ENCODE data around the gene NLGN4Y. TPM values are rescaled to one million over a fixed set of nuclear protein-coding genes. Genes with fewer than 3 reads are reported as not detected.

The NLGN4Y gene
- total RNA-seq, 1 donor, result 33.3 TPM

- no peak for TF ChIP-seq CTCF (IDR thresholded peaks at IDR 0.05; ENCODE audit: extremely low read depth, low read depth, low read length)
- H3K27ac ChIP-seq (ENCODE audit: low read depth, low read length), result no peak overlapping the region
- H3K36me3 ChIP-seq (ENCODE audit: insufficient read depth, low read length), result no peaks in the 10 kb centered on the region
- H4K20me1 ChIP-seq (ENCODE audit: insufficient read depth, low read length), result no peaks in the 10 kb centered on the region
- H3K9me3 ChIP-seq (ENCODE audit: low read depth, low read length), result no peaks in the 10 kb centered on the region
- H3K4me1 ChIP-seq (ENCODE audit: insufficient read depth, low read length), result no peaks in the 10 kb centered on the region
- no peaks in the 10 kb centered on the region for H3K79me2 ChIP-seq (ENCODE audit: insufficient read depth, low read length)
- no peak overlapping the region for H2AFZ ChIP-seq (ENCODE audit: low read length)
- H3K27me3 ChIP-seq (ENCODE audit: insufficient read depth, low read length), result no peaks in the 10 kb centered on the region
- no peak overlapping the region for H3K4me3 ChIP-seq (ENCODE audit: insufficient read depth, low read length)
- no peak for DNase-seq (ENCODE audit: insufficient read length, low spot score, missing footprints)
- no peak overlapping the region for H3K4me2 ChIP-seq (ENCODE audit: insufficient read depth, low read length)
Observed at GRCh38 chrY:14504592-14504991, 19.7 kb upstream of the NLGN4Y start.

GRCh38 chrY:14522379-14522950, 1.9 kb upstream of the NLGN4Y start:
- Histone ChIP-seq H3K79me2 (ENCODE audit: insufficient read depth, low read length) (no peaks in the 10 kb centered on the region), H3K36me3 (ENCODE audit: insufficient read depth, low read length) (no peaks in the 10 kb centered on the region), H3K4me2 (ENCODE audit: insufficient read depth, low read length) (no peak overlapping the region), H3K27ac (ENCODE audit: low read depth, low read length) (no peak overlapping the region), H4K20me1 (ENCODE audit: insufficient read depth, low read length) (no peaks in the 10 kb centered on the region), H2AFZ (ENCODE audit: low read length) (no peak overlapping the region), H3K4me3 (ENCODE audit: insufficient read depth, low read length) (no peak overlapping the region), H3K9me3 (ENCODE audit: low read depth, low read length) (no peaks in the 10 kb centered on the region), H3K27me3 (ENCODE audit: insufficient read depth, low read length) (no peaks in the 10 kb centered on the region), H3K4me1 (ENCODE audit: insufficient read depth, low read length) (no peaks in the 10 kb centered on the region)
- TF ChIP-seq CTCF (IDR thresholded peaks at IDR 0.05; ENCODE audit: extremely low read depth, low read depth, low read length), result no peak
- no peak for DNase-seq (ENCODE audit: insufficient read length, low spot score, missing footprints)

- H3K36me3 ChIP-seq (ENCODE audit: insufficient read depth, low read length), result no peaks in the 10 kb centered on the region
- no peak for DNase-seq (ENCODE audit: insufficient read length, low spot score, missing footprints)
- H3K4me1 ChIP-seq (ENCODE audit: insufficient read depth, low read length), result no peaks in the 10 kb centered on the region
- no peak overlapping the region for H3K27ac ChIP-seq (ENCODE audit: low read depth, low read length)
- H3K4me3 ChIP-seq (ENCODE audit: insufficient read depth, low read length), result no peak overlapping the region
- H3K27me3 ChIP-seq (ENCODE audit: insufficient read depth, low read length), result no peaks in the 10 kb centered on the region
- H2AFZ ChIP-seq (ENCODE audit: low read length), result no peak overlapping the region
- no peaks in the 10 kb centered on the region for H4K20me1 ChIP-seq (ENCODE audit: insufficient read depth, low read length)
- H3K9me3 ChIP-seq (ENCODE audit: low read depth, low read length), result no peaks in the 10 kb centered on the region
- H3K79me2 ChIP-seq (ENCODE audit: insufficient read depth, low read length), result no peaks in the 10 kb centered on the region
- H3K4me2 ChIP-seq (ENCODE audit: insufficient read depth, low read length), result no peak overlapping the region
- no peak for TF ChIP-seq CTCF (IDR thresholded peaks at IDR 0.05; ENCODE audit: extremely low read depth, low read depth, low read length)
Observed at GRCh38 chrY:14523491-14524271, 648 bp upstream of the NLGN4Y start.

- no peaks in the 10 kb centered on the region for H3K27me3 ChIP-seq (ENCODE audit: insufficient read depth, low read length)
- no peaks in the 10 kb centered on the region for H3K9me3 ChIP-seq (ENCODE audit: low read depth, low read length)
- DNase-seq (ENCODE audit: insufficient read length, low spot score, missing footprints), result no peak
- H3K4me1 ChIP-seq (ENCODE audit: insufficient read depth, low read length), result no peaks in the 10 kb centered on the region
- H4K20me1 ChIP-seq (ENCODE audit: insufficient read depth, low read length), result no peaks in the 10 kb centered on the region
- H3K36me3 ChIP-seq (ENCODE audit: insufficient read depth, low read length), result no peaks in the 10 kb centered on the region
- no peak overlapping the region for H3K4me3 ChIP-seq (ENCODE audit: insufficient read depth, low read length)
- H2AFZ ChIP-seq (ENCODE audit: low read length), result no peak overlapping the region
- H3K79me2 ChIP-seq (ENCODE audit: insufficient read depth, low read length), result no peaks in the 10 kb centered on the region
- no peak overlapping the region for H3K27ac ChIP-seq (ENCODE audit: low read depth, low read length)
- H3K4me2 ChIP-seq (ENCODE audit: insufficient read depth, low read length), result no peak overlapping the region
- TF ChIP-seq CTCF (IDR thresholded peaks at IDR 0.05; ENCODE audit: extremely low read depth, low read depth, low read length), result no peak
Observed at GRCh38 chrY:14525315-14525714, 986 bp downstream of the NLGN4Y start.
